Parathyroid adenoma (tissue), 2 donors: ENCODE measurements around the gene NKAIN4.

Experiments used
- H2AFZ ChIP-seq: fragments of 300-600 bp; sonication (generic); one replicate; pipeline ENCODE4 v1.7.0; 2017; ENCODE audit warnings: antibody characterized with exemption, mild to moderate bottlenecking
- H3K27ac ChIP-seq: fragments of 300-600 bp; sonication (generic); one replicate; pipeline ENCODE4 v1.7.0; 2017
- H3K27me3 ChIP-seq: fragments of 300-600 bp; sonication (generic); one replicate; pipeline ENCODE4 v1.7.0; 2017; ENCODE audit warnings: low read length; ENCODE audit not compliant: control insufficient read depth, insufficient read depth
- H3K36me3 ChIP-seq: fragments of 300-600 bp; sonication (generic); one replicate; pipeline ENCODE4 v1.7.0; 2017; ENCODE audit warnings: low read length; ENCODE audit not compliant: control insufficient read depth, insufficient read depth
- H3K4me1 ChIP-seq: fragments of 300-600 bp; sonication (generic); one replicate; pipeline ENCODE4 v1.7.0; 2017; ENCODE audit warnings: control low read depth
- H3K4me2 ChIP-seq: fragments of 300-600 bp; sonication (generic); one replicate; pipeline ENCODE4 v1.7.0; 2017; ENCODE audit warnings: low read length
- H3K4me3 ChIP-seq: fragments of 300-600 bp; sonication (generic); one replicate; pipeline ENCODE4 v1.7.0; 2017; ENCODE audit warnings: low read depth, low read length
- H3K79me2 ChIP-seq: fragments of 300-600 bp; sonication (generic); one replicate; pipeline ENCODE4 v1.7.0; 2017; ENCODE audit warnings: control low read depth
- H3K9ac ChIP-seq: fragments of 300-600 bp; sonication (generic); one replicate; pipeline ENCODE4 v1.7.0; 2017; ENCODE audit warnings: mild to moderate bottlenecking
- H3K9me3 ChIP-seq: fragments of 300-600 bp; sonication (generic); one replicate; pipeline ENCODE4 v1.7.0; 2017; ENCODE audit warnings: low read length; ENCODE audit not compliant: control insufficient read depth
- TF ChIP-seq, protein P1 (sequence below): fragments of 300-600 bp; sonication (generic); IDR thresholded peaks from one replicate; pipeline ENCODE4 v1.7.0; 2017; ENCODE audit warnings: antibody characterized with exemption, mild to moderate bottlenecking
- donor health status: primary hyperparathyroidism.

NKAIN4 gene

GRCh38 chr20:63295422-63295821 lies 41.2 kb upstream of the NKAIN4 start:
- H2AFZ ChIP-seq: no peak overlapping the region
- no peak overlapping the region for H3K9ac ChIP-seq
- H3K27me3 ChIP-seq: no peaks in the 10 kb centered on the region
- no peak overlapping the region for H3K4me3 ChIP-seq
- no peaks in the 10 kb centered on the region for H3K9me3 ChIP-seq
- H3K36me3 ChIP-seq: no peaks in the 10 kb centered on the region
- no peaks in the 10 kb centered on the region for H3K79me2 ChIP-seq
- no peaks in the 10 kb centered on the region for H3K4me1 ChIP-seq
- no peak overlapping the region for H3K27ac ChIP-seq
- TF ChIP-seq, protein P1, sequence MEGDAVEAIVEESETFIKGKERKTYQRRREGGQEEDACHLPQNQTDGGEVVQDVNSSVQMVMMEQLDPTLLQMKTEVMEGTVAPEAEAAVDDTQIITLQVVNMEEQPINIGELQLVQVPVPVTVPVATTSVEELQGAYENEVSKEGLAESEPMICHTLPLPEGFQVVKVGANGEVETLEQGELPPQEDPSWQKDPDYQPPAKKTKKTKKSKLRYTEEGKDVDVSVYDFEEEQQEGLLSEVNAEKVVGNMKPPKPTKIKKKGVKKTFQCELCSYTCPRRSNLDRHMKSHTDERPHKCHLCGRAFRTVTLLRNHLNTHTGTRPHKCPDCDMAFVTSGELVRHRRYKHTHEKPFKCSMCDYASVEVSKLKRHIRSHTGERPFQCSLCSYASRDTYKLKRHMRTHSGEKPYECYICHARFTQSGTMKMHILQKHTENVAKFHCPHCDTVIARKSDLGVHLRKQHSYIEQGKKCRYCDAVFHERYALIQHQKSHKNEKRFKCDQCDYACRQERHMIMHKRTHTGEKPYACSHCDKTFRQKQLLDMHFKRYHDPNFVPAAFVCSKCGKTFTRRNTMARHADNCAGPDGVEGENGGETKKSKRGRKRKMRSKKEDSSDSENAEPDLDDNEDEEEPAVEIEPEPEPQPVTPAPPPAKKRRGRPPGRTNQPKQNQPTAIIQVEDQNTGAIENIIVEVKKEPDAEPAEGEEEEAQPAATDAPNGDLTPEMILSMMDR: no peak
- no peak overlapping the region for H3K4me2 ChIP-seq

DNA sequence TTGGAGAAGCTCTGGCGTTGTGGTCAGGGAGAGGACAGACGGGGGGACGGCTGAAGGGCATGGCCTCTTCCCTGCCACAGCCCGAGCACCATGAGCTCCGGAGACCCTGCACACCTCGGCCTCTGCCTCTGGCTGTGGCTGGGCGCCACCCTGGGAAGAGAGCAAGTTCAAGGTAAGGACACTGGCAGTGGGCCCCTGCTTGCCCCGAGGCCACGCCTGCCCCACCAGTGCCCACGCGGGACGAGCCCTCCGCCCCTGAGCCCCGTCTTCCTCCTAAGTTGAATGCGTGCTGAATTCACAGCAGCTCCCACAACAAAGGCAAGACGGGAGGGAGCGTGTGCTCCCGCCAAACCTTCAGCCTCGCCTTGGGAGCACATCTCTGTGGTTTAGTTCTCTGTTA lies 40.8 kb upstream of the NKAIN4 start:
- Histone ChIP-seq H3K4me2 (no peak overlapping the region), H3K4me1 (no peaks in the 10 kb centered on the region), H3K9me3 (no peaks in the 10 kb centered on the region), H3K79me2 (no peaks in the 10 kb centered on the region), H3K27me3 (no peaks in the 10 kb centered on the region), H3K36me3 (no peaks in the 10 kb centered on the region), H3K9ac (no peak overlapping the region), H2AFZ (no peak overlapping the region), H3K4me3 (no peak overlapping the region), H3K27ac (no peak overlapping the region)
- TF ChIP-seq, protein P1: no peak

DNA sequence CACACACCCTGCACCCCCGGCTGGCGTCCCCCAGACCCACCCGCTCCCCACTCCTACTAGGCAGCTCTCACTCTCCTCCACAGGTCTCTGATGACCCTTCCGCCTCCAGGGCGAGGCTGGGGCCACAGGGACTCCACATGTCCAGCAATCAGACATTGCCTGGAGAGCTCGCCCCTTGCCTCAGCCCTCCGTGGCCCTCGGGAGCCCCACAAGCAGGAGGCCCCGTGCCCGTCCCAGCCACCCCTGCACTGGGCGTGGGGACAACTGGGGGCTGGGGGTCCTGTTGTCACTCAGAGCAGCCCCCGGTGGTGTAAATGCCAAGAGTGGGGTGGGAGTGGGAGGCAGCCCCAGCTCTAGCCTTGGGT lies 40.3 kb upstream of the NKAIN4 start:
- Histone ChIP-seq H3K4me2 (no peak overlapping the region), H3K9me3 (no peaks in the 10 kb centered on the region), H3K4me1 (no peaks in the 10 kb centered on the region), H3K9ac (no peak overlapping the region), H3K36me3 (no peaks in the 10 kb centered on the region), H3K27ac (no peak overlapping the region), H3K27me3 (no peaks in the 10 kb centered on the region), H2AFZ (no peak overlapping the region), H3K79me2 (no peaks in the 10 kb centered on the region), H3K4me3 (no peak overlapping the region)
- TF ChIP-seq, protein P1: no peak

- Histone ChIP-seq H3K27me3 (no peaks in the 10 kb centered on the region), H3K79me2 (no peaks in the 10 kb centered on the region), H3K9me3 (no peaks in the 10 kb centered on the region), H2AFZ (no peak overlapping the region), H3K4me3 (no peak overlapping the region), H3K27ac (no peak overlapping the region), H3K4me2 (no peak overlapping the region), H3K36me3 (no peaks in the 10 kb centered on the region), H3K9ac (no peak overlapping the region), H3K4me1 (no peaks in the 10 kb centered on the region)
- TF ChIP-seq, protein P1: no peak
Measured at GRCh38 chr20:63293871-63294535, 39.7 kb upstream of the NKAIN4 start.

- no peak overlapping the region for H3K9ac ChIP-seq
- no peaks in the 10 kb centered on the region for H3K79me2 ChIP-seq
- TF ChIP-seq, protein P1: no peak
- H3K9me3 ChIP-seq: no peaks in the 10 kb centered on the region
- no peak overlapping the region for H3K27ac ChIP-seq
- H3K27me3 ChIP-seq: no peaks in the 10 kb centered on the region
- H3K4me3 ChIP-seq: no peak overlapping the region
- H3K4me2 ChIP-seq: no peak overlapping the region
- no peaks in the 10 kb centered on the region for H3K4me1 ChIP-seq
- no peak overlapping the region for H2AFZ ChIP-seq
- H3K36me3 ChIP-seq: no peaks in the 10 kb centered on the region
Measured at GRCh38 chr20:63293456-63293855, 39.2 kb upstream of the NKAIN4 start.
